PFSK-1 (cell line): ENCODE measurements around the gene CHTOP.

Experiments used
- FOXP2 ChIP-seq: optimal IDR thresholded peaks from 2 replicates; pipeline ENCODE3; 2011; ENCODE audit warnings: borderline replicate concordance, control low read depth, inconsistent platforms; ENCODE audit not compliant: insufficient read depth; ENCODE audit errors: extremely low read length, extremely low read depth
- POLR2AphosphoS5 ChIP-seq: IDR thresholded peaks from 2 replicates; pipeline ENCODE4 v1.6.1; 2012; ENCODE audit warnings: low read depth, mild to moderate bottlenecking, control low read depth, low read length, moderate library complexity
- REST ChIP-seq, 2 experiments: IDR thresholded peaks; 2 replicates each; pipeline versions ENCODE4 v1.6.1 to v1.8.0; 2011 to 2012; ENCODE audit warnings: low read depth in 2 of 2, low read length in 2 of 2, control low read depth in 1 of 2, inconsistent platforms in 1 of 2, mild to moderate bottlenecking in 1 of 2, moderate library complexity in 1 of 2; ENCODE audit not compliant: insufficient read depth in 1 of 2
- SIN3A ChIP-seq: IDR thresholded peaks from 2 replicates; pipeline ENCODE4 v1.6.1; 2012; ENCODE audit warnings: mild to moderate bottlenecking, low read length, moderate library complexity, borderline replicate concordance; ENCODE audit not compliant: insufficient read depth
- TAF1 ChIP-seq: IDR thresholded peaks from 2 replicates; pipeline ENCODE4 v1.6.1; 2012; ENCODE audit warnings: low read length, control low read depth, borderline replicate concordance; ENCODE audit not compliant: insufficient read depth

CHTOP gene

GRCh38 chr1:153609585-153609907 is 24.3 kb upstream of the CHTOP start:
- TF ChIP-seq TAF1 (no peak), FOXP2 (no peak), POLR2AphosphoS5 (no peak), SIN3A (no peak), REST (IDR thresholded peaks at IDR 0.05; ENCODE audit: insufficient read depth in 1 of 2, low read depth in 2 of 2, low read length in 2 of 2) (no peak)

DNA sequence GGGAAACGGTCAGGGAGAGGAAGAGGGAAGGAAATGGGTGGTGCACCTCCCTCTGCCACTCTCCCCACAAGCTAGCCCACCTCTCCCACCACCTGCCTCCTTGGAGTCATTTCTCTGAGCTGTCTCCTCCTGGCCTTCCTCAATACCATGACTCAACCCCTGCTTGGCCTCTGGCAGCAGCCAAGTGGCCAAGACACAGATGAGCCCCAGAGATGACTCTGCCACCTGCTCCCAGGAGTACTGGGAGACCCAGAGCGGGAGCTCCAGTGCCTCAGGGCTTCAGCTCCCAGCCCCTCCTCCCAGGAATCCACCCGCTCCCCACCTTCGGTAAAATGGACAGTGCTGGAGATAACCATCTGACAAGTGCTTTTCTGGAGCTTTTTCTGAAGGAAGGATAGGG is 23.5 kb upstream of the CHTOP start:
- TF ChIP-seq POLR2AphosphoS5 (no peak), SIN3A (no peak), FOXP2 (no peak), REST (IDR thresholded peaks at IDR 0.05; ENCODE audit: insufficient read depth in 1 of 2, low read depth in 2 of 2, low read length in 2 of 2) (no peak), TAF1 (no peak)

DNA sequence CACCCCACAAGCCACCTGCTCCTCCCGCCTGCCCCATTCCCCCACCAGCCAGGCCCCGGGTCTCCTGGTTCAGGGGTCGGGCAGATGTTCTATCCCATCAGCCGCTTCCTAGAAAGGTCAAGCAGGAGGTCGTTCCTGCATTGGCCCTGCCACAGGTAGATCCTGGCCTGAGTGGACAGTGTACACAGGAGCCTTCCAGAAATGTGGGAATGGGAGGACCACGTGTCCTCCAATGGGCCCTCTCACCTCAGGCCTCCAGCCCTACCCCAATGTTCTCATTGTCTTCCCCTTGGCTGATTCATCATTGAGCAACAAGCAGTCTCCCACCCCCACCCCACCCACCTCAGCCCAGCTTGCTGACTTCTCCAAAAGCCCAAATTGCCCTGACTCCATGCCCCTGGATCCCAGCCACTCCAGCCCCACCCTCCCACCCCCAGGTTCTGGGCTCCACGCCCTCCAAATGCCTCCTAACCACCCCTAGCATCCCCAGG is 23.0 kb upstream of the CHTOP start:
- no peak for TF ChIP-seq SIN3A

DNA sequence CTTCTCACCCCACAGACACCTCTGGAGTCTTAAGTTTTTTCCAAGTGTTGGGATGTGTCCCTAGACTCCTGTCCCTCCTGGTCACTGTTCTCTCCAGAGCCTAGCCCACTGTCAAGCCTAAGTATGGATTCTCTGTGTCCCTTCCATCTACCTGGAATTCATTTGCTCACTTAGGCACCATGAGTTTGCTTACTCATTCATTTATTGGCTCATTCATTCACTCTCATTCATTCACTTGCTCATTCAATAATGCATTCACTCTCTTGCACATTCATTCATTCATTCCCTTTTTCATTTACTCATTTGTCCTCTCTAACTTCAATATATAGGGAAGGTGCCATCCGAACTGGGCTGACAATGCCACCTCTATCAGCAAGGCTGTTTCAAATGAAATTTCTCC is 22.5 kb upstream of the CHTOP start:
- TF ChIP-seq SIN3A (no peak), TAF1 (no peak), FOXP2 (no peak), POLR2AphosphoS5 (no peak), REST (IDR thresholded peaks at IDR 0.05; ENCODE audit: insufficient read depth in 1 of 2, low read depth in 2 of 2, low read length in 2 of 2) (no peak)

DNA sequence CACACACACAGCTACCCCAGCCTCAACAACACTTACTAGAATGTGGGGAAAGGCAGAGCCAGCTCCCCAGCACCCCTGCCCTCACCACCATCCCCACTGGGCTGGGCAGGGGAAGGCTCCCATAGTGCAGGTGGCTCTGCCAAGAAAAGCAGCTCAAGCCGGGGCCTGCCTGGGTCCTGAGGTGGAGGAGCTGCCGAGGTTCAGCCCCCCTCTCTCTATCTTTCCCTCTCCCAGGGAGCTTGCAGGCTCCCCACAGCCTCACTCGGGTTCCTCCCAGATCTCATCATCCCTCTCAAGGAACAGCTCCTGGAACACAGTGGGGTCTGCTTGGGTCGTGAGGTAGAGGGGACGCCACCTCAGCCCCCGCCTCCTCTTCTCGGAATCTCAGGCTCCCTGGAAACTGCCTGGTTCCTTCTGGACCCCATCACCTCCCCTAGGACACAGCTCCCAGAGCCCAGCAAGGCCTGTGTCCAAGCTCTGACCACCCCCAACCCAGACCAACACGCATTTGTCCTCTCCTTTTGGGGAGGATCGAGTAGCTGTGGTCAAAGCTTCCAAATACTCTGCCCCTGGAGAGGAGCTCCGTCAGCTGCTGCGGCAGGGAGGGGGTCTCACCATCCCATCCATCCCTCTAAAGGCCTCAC is 21.6 kb upstream of the CHTOP start:
- TF ChIP-seq POLR2AphosphoS5 (no peak), SIN3A (no peak), FOXP2 (no peak), REST (IDR thresholded peaks at IDR 0.05; ENCODE audit: insufficient read depth in 1 of 2, low read depth in 2 of 2, low read length in 2 of 2) (no peak), TAF1 (no peak)
